Activated CD4-positive, alpha-beta T cell treated with anti-CD3 and anti-CD28 coated beads, Interleukin-2, Interleukin-6, amounts not matched to agents 100 ng/mL and 50 ng/mL, durations not matched to agents 16 hours and 8 hours (primary cell): ENCODE measurements around the gene RBP7.
"Not testable (repeated sequence)": the region's sequence is repeated elsewhere in the genome, so short reads cannot be mapped to it uniquely, and the experiment has no call there.

Experiments used
- DNase-seq: peaks from one replicate; pipeline ENCODE4 v3.0.0-alpha.2; 2020

The RBP7 gene

GRCh38 chr1:9996624-9997582 lies at the start of gene RBP7:
Gene RBP7, plus strand, starts transcription at chr1:9997228. Its CDS starts 31 bp downstream, at chr1:9997259.
- no peak for DNase-seq

- no peak for DNase-seq
Measured at GRCh38 chr1:9957726-9958125, 39.3 kb upstream of the RBP7 start.

GRCh38 chr1:9960011-9960410 lies 37.0 kb upstream of the RBP7 start:
- no peak for DNase-seq

- DNase-seq, result no peak
Measured at GRCh38 chr1:9960706-9961562, 36.1 kb upstream of the RBP7 start.

- no peak for DNase-seq
Measured at GRCh38 chr1:9984253-9984652, 12.8 kb upstream of the RBP7 start.

GRCh38 chr1:9985001-9985400 lies 12.0 kb upstream of the RBP7 start:
- no peak for DNase-seq

- DNase-seq, result no peak
Measured at GRCh38 chr1:9989773-9990172, 7.3 kb upstream of the RBP7 start.

- DNase-seq, result no peak
Measured at GRCh38 chr1:9990944-9991343, 6.1 kb upstream of the RBP7 start.

- DNase-seq, result no peak
Measured at GRCh38 chr1:9992910-9993309, 4.1 kb upstream of the RBP7 start.

GRCh38 chr1:9993561-9994075 lies 3.4 kb upstream of the RBP7 start:
- DNase-seq, result no peak

- DNase-seq, result no peak
Measured at GRCh38 chr1:10001016-10001665, 4.1 kb downstream of the RBP7 start.

- DNase-seq, result not testable (repeated sequence)
Measured at GRCh38 chr1:10005248-10005647, 8.2 kb downstream of the RBP7 start.

GRCh38 chr1:10007169-10007568 lies 10.1 kb downstream of the RBP7 start:
- no peak for DNase-seq

GRCh38 chr1:10014016-10014415 lies 17.0 kb downstream of the RBP7 start:
- DNase-seq, result no peak

GRCh38 chr1:10019561-10019960 lies 22.5 kb downstream of the RBP7 start:
- DNase-seq, result no peak

GRCh38 chr1:10020086-10020485 lies 23.1 kb downstream of the RBP7 start:
- no peak for DNase-seq

- DNase-seq, result not testable (repeated sequence)
Measured at GRCh38 chr1:10020678-10021077, 23.6 kb downstream of the RBP7 start.

GRCh38 chr1:10021992-10022391 lies 25.0 kb downstream of the RBP7 start:
- DNase-seq, result not testable (repeated sequence)

- DNase-seq, result no peak
Measured at GRCh38 chr1:10022656-10023055, 25.6 kb downstream of the RBP7 start.

- DNase-seq, result no peak
Measured at GRCh38 chr1:10025354-10025753, 28.3 kb downstream of the RBP7 start.

- no peak for DNase-seq
Measured at GRCh38 chr1:10027027-10027426, 30.0 kb downstream of the RBP7 start.

- not testable (repeated sequence) for DNase-seq
Measured at GRCh38 chr1:10028956-10029500, 32.0 kb downstream of the RBP7 start.

GRCh38 chr1:10031461-10031860 lies 34.4 kb downstream of the RBP7 start:
- DNase-seq, result no peak
